Breast epithelium (tissue), 3 donors: ENCODE data around the gene AMOT.

ENCODE experiments used
- CTCF ChIP-seq, 3 donors: fragments of 450-650 bp; IDR thresholded peaks; one replicate each; pipeline ENCODE4 v1.5.1; 2016 to 2017; ENCODE audit warnings: antibody characterized with exemption in 3 of 3, mild to moderate bottlenecking in 3 of 3, moderate library complexity in 3 of 3
- POLR2A ChIP-seq: fragments of 450-650 bp; IDR thresholded peaks from one replicate; pipeline ENCODE4 v1.6.1; 2016; ENCODE audit warnings: antibody characterized with exemption, mild to moderate bottlenecking, moderate library complexity

- TF ChIP-seq CTCF (IDR thresholded peaks at IDR 0.05): no peak
- no peak for TF ChIP-seq POLR2A
Observed at GRCh38 chrX:112867570-112867969, 26.9 kb upstream of the AMOT start.
